Inflammatory macrophage (primary cell): ENCODE measurements around the gene WDR49.
"Not testable (repeated sequence)": the region's sequence is repeated elsewhere in the genome, so short reads cannot be mapped to it uniquely, and the experiment has no call there.

ENCODE experiments used
- DNase-seq, 2 donors: peaks; one replicate each; pipeline ENCODE4 v3.0.0-alpha.2; 2020 to 2022
- total RNA-seq, 18 experiments: gene quantifications; one replicate each; lab custom pipeline; 2026; ENCODE audit warnings: mixed read lengths in 6 of 18, inconsistent platforms in 2 of 18; lab: John Stamatoyannopoulos, UW

WDR49 gene
- total RNA-seq, result 0.21 to 1.8 (median 0.76) reads per million in 18 experiments

GRCh38 chr3:167653760-167654159, at the start of gene WDR49:
WDR49 (minus strand) TSS chr3:167653942; CDS start chr3:167653425, 517 bp downstream.
- DNase-seq, result peak; percentile 27 to 69

DNA sequence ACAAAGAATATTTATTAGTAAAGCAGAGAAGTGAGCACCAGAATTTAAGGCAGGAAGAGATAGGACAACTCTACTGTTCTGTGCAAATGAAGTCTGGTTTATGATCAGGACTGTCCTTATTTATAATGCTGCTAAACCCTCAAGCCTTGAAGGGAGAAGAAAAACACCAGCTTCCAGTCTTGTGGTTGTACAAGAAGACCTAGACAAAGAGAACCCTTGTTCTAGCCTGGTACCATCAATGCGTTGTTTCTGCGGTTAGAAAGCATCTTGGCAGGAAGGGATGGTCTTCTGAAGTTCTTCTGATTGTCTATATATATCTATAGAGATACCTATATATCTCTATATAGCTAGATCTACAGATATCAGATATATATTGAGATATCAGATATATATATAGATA, 47.2 kb upstream of the WDR49 start:
- DNase-seq, result no peak

DNA sequence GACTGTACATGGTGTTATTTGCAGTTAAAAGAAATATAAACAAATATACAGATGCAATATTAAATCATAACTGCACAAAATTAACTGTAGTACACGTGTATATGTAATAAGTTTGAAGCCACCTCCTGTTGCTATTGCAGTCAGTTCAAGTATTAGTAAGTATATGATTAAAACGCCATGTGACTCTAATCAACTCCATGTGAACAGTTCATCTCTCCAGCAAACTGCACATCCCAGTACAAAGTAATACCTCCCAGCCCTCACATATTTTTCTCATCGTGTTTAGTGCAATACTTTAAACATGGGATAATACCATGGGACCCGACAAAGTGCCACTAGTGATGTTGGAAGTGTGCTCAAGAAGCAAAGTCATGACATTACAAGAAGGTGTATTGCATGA, 46.3 kb upstream of the WDR49 start:
- DNase-seq, result no peak

DNA sequence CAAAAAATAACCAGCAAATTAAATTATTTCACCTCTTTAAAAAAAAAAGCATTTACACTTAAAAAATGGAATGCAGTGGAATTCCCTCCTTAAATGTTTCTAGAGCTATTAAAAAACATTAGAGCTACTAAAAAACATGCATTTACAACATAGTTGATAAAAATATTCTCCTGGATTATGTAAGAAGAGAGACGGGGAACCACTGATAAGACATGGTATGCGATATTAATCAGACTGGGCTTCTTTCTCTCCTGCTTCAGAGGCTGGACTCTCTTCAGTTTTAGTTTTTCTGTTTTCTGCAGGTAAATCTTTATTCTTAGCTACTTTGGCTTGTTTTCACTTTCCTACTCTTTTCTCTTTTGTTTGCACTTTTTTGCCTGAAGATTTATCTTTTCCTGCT, 40.4 kb upstream of the WDR49 start:
- DNase-seq, result no peak

- no peak for DNase-seq
Observed at GRCh38 chr3:167691366-167691765, 37.6 kb upstream of the WDR49 start.

- peak; percentile 66 to 82 for DNase-seq
Observed at GRCh38 chr3:167684388-167684993, 30.7 kb upstream of the WDR49 start.

DNA sequence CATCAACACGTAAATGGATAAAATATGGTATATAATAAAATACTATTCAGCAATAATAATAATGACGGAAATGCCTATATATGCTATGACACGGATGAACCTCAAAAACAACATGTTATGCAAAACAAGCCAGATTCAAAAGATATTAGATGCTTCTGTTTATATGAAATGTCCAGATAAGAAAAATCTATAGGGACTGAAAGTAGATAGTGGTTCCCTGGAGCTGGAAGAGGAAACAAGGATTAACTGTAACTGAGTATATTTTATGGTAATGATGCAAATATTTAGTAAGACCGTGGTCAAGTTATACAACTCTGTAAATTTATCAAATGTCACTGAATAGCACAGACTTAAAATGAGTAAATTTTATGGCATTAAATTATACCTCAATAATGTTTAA, 25.8 kb upstream of the WDR49 start:
- DNase-seq, result no peak

DNA sequence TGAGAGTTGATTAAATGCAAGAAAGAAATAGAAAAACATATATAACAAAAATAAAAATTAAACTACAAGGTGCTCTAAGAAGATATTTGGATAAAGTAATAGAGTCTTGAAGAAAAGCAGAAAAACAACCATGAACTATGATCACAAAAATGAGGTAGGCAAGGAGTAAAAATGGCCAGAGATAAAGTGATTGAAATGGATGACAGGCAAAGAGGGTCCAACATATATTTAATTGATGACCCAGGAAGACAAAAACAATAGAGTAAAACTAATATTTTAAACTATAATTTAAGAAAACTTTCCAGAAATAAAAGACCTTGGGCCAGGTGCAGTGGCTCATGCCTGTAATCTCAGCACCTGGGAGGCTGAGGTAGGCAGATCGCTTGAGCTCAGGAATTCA, 22.1 kb upstream of the WDR49 start:
- no peak for DNase-seq

DNA sequence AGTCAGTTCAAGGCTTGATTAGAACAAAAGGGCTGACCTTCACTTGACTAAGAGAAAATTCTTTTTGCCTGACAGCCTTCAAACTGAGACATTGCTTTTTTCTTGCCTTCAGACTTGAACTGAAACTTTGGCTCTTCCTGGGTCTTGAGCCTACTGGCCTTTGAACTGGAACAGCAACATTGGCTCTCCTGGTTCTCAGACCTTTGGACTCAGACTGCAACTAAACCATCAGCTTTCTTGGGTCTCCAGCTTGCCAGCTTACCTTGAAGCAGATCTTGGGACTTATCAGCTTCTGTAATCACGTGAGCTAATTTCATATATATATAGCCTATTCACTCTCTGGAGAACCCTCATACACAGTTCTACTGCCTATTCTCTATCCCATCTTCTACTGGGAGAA, 19.5 kb upstream of the WDR49 start:
- no peak for DNase-seq

GRCh38 chr3:167671878-167672427, 18.2 kb upstream of the WDR49 start:
- DNase-seq, result no peak

DNA sequence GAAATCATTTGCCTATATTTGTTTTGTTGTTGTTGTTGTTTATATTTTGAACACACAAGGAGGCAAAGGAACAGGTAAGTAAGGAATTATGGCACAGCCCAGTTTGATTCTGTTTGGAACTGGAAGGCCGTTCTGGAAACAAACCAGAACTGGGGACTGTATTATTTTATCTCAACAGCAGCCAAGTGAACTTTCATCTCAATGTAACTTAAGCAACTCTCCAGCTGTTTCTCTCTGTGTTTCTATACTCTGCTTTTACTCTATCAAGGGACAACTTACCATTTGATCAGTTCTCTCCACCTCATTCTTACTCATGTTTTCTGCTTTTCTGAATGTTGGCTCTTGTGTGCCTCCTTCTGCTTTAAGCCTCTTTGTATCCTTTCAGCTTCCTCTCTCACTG, 16.0 kb upstream of the WDR49 start:
- DNase-seq, result no peak

- no peak for DNase-seq
Observed at GRCh38 chr3:167668651-167669050, 14.9 kb upstream of the WDR49 start.

DNA sequence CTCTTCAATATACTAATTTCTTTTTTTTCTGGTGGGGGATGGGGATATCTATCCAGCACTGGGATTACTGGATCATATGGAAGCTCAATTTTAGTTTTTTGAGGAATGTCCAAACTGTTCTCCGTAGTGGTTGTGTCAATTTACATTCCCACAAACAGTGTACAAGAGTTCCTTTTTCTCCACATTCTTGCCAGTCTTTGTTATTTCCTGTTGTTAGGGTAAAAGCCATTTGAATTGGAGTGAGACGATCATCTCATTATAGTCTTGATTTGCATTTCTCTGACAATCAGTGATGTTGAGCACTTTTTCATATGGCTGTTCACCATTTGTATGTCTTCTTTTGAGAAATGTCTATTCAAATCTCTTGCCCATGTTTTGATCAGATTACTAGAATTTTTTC, 12.8 kb upstream of the WDR49 start:
- DNase-seq, result no peak

GRCh38 chr3:167662919-167663400, 9.2 kb upstream of the WDR49 start:
- DNase-seq, result peak; percentile 32 to 49

DNA sequence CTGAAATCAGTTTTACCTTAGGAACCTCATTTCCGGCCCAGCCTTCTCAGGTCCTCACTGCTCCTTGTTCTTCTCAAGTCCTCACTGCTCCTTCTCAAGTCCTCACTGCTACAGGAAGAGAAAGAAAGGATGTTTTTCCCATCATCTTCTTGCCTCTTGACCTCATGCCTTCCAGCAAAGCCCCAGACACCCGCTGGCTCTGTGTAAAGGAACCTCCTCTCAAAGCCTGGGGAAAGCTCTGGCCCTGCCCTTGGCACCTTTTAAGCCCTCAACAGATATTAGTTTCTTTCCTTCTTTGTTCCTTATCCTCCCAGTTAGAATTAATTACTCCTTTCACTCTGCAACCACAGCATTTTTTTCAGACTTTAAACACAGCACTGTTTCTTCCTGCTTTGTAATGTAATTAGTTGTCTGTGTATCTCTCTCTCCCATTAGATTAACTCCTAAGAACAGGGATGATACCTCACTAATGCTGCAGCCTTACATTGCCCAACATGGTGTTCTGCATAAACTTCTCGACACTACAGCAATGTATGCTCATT, 4.0 kb upstream of the WDR49 start:
- DNase-seq, result no peak

GRCh38 chr3:167656821-167657220, 3.1 kb upstream of the WDR49 start:
- DNase-seq, result no peak

DNA sequence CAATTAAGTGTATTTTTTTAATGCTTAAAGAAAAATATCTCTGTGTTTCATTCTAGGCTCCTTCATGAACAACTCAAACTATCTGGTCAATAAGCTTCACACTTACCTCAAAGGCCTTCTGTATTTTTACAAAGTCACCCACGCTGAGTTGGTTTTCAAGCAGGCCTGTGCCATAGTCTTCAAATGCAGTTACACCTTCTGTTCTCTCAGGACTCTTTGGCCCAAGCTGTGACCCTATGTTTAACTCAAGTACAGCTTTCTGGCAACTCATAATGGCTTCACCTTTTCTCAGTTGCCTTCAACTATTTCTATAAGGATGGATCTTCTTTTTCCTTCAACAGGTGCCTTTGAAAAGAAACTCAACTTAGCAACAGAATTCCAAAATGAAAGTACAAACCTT, 587 bp downstream of the WDR49 start:
- DNase-seq, result no peak

DNA sequence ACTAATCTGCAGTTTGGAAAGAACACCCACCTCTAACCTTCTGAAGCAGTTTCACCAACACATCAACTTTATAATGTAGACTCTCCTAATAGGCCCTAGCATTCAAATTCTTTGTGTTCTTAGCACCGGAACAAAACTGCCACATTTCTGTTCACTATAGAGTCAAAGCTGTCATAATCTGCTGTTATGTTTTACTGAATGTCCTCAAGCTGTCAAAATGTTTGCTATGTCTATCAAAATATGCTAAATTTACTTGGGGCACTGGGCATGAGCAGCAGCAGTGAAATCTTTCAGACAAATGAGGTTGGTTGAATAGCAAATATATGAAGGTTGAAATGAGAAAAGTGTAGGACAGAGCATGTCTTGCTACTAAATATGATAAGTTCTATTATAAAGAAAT, 1.9 kb downstream of the WDR49 start:
- no peak for DNase-seq

DNA sequence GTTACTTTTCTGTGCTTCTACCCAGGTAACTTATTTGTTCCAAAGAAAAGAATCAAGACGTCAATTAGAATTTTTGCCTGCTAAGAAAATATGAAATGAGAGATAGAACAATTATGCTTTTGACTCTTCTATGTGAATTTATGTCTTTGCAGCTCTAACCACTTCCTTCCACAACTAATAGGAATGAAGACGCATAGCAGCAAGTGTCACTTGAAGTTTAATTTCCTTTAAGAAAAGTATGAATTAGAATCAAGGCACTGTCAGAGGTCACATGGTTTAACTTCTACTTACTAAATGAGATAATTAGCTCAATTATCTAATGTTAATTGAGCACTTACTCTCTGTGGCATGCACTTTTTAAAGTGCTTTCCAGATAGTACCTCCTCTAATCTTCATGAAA, 3.3 kb downstream of the WDR49 start:
- DNase-seq, result no peak

- no peak for DNase-seq
Observed at GRCh38 chr3:167649746-167650145, 4.0 kb downstream of the WDR49 start.

DNA sequence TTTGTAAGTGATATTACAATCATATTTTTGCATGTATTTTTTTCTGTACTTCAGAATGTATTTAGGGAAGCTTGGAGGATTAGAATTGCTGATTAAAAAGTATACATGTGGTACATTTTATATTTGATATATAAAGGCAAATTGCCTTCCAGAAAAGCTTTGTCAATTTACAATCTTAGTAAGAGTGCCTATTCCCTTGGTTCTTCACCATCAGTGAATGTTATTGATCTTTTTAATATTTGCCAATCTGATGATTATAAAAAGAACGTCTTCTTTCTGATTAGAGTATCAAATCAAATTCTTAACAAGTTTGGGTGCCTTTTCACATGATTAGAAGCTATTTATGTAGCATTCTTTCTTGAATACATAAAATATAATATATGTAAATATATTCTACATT, 9.1 kb downstream of the WDR49 start:
- no peak for DNase-seq

GRCh38 chr3:167631471-167631870, 22.3 kb downstream of the WDR49 start:
- no peak for DNase-seq

- no peak for DNase-seq
Observed at GRCh38 chr3:167626490-167626889, 27.3 kb downstream of the WDR49 start.

GRCh38 chr3:167615030-167615429, 38.7 kb downstream of the WDR49 start:
- DNase-seq, result no peak

- not testable (repeated sequence) for DNase-seq
Observed at GRCh38 chr3:167614196-167614595, 39.5 kb downstream of the WDR49 start.
